HG02840 (cell line): ENCODE data around the gene ADAMTS6.
"Not testable (repeated sequence)": the region's sequence is repeated elsewhere in the genome, so short reads cannot be mapped to it uniquely, and the experiment has no call there.

Experiments
- ATAC-seq: cut with Tn5 transposase; IDR thresholded peaks from one replicate; pipeline ENCODE4 v1.9.1; 2021; ENCODE audit warnings: mild to moderate bottlenecking, moderate library complexity, moderate number of reproducible peaks; ENCODE audit not compliant: unreplicated experiment, low FRiP score

Gene ADAMTS6, protein sequence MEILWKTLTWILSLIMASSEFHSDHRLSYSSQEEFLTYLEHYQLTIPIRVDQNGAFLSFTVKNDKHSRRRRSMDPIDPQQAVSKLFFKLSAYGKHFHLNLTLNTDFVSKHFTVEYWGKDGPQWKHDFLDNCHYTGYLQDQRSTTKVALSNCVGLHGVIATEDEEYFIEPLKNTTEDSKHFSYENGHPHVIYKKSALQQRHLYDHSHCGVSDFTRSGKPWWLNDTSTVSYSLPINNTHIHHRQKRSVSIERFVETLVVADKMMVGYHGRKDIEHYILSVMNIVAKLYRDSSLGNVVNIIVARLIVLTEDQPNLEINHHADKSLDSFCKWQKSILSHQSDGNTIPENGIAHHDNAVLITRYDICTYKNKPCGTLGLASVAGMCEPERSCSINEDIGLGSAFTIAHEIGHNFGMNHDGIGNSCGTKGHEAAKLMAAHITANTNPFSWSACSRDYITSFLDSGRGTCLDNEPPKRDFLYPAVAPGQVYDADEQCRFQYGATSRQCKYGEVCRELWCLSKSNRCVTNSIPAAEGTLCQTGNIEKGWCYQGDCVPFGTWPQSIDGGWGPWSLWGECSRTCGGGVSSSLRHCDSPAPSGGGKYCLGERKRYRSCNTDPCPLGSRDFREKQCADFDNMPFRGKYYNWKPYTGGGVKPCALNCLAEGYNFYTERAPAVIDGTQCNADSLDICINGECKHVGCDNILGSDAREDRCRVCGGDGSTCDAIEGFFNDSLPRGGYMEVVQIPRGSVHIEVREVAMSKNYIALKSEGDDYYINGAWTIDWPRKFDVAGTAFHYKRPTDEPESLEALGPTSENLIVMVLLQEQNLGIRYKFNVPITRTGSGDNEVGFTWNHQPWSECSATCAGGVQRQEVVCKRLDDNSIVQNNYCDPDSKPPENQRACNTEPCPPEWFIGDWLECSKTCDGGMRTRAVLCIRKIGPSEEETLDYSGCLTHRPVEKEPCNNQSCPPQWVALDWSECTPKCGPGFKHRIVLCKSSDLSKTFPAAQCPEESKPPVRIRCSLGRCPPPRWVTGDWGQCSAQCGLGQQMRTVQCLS (N-terminal part only)

GRCh38 chr5:65481635-65482295 is at the start of gene ADAMTS6:
Gene ADAMTS6, minus strand, starts transcription at chr5:65481920. Its CDS starts 8,247 bp downstream, at chr5:65473673.
- ATAC-seq, result peak; percentile 65

- ATAC-seq, result no peak
These were observed 49.2 kb upstream of the ADAMTS6 start for GRCh38 chr5:65530904-65531303.

- ATAC-seq, result no peak
These were observed 44.0 kb upstream of the ADAMTS6 start for GRCh38 chr5:65525726-65526125.

DNA sequence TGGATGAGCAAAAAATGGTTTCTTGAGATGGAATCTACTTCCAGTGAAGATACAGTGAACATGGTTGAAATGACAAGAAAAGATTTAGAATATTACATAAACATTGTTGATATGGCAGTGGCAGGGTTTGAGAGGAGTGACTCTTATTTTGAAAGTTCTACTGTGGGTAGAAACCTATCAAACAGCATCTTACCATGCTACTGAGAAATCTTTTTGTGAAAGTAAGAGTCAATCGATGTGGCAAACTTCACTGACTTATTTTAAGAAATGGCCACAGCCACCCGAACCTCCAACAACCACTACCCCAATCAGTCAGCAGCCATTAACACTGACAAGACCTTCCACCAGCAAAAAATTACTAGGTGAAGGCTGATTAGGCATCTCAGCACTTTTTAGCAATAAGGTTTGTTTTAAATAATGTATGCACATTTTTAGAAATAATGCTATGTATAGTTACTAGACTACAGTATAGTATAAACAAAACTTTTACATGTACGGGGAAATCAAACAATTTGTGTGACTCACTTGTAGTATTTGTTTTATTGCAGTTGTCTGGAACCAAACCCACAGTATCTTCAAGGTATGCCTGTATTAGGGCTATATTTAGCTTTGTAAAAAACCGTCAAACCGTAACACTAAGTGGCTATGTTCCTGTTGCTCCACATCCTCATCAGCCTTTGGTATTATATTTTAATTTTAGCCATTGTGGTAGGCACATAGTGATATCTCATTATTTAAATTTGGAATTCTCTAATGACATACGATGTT is 30.6 kb upstream of the ADAMTS6 start:
- no peak for ATAC-seq

DNA sequence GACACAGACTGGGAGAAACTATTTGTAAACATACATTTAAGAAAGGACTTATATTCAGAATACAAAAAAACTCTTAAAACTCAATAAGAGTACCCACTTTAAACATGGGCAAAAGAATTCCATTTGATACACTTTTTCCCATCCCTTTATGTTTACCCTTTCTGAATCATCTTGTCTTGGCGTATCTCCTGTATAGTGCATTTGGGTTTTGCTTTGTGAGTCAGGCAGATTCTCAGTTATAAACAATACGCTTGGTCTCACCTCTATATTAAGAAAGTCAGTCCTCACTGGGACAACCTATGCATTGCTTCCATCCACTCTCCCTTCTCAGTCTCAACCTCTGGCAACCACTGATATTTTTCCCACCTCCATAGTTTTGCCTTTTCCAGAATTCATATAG is 27.3 kb upstream of the ADAMTS6 start:
- ATAC-seq, result no peak

GRCh38 chr5:65506961-65507360 is 25.2 kb upstream of the ADAMTS6 start:
- no peak for ATAC-seq

- ATAC-seq, result no peak
These were observed 7.4 kb upstream of the ADAMTS6 start for GRCh38 chr5:65489119-65489518.

DNA sequence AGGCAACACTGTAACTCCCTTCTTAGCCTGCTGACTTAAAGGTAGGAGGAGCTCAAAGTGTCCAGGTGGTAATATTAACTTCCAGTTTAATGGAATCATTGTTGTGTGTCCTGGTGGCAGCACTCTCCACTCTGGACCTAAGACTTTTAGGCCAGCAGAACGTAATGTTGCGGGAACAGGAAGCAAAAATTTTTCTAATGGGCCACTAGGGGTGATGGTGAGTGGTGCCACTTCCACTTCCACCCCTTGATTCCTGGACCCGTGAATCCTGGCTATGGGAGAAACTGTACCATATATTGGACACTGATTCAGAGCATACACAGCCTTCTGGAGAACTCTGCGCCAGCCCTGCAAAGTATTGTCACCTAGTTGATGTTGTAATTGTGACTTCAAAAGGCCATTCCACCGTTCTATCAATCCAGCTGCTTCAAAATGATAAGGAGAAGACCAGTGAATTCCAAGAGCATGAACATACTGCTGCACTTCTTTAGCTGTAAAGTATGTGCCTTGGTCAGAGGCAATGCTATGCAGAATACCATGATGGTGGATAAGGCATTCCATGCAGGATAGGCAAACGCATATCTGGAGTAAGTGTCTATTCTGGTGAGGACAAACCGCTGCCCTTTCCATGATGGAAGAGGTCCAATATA is 6.4 kb upstream of the ADAMTS6 start:
- not testable (repeated sequence) for ATAC-seq

GRCh38 chr5:65486803-65487202 is 5.1 kb upstream of the ADAMTS6 start:
- not testable (repeated sequence) for ATAC-seq

GRCh38 chr5:65485405-65485804 is 3.7 kb upstream of the ADAMTS6 start:
- no peak for ATAC-seq

- ATAC-seq, result peak; percentile 40
These were observed 2.0 kb upstream of the ADAMTS6 start for GRCh38 chr5:65483546-65484346.

GRCh38 chr5:65482736-65483545 is 1.2 kb upstream of the ADAMTS6 start:
- no peak for ATAC-seq

DNA sequence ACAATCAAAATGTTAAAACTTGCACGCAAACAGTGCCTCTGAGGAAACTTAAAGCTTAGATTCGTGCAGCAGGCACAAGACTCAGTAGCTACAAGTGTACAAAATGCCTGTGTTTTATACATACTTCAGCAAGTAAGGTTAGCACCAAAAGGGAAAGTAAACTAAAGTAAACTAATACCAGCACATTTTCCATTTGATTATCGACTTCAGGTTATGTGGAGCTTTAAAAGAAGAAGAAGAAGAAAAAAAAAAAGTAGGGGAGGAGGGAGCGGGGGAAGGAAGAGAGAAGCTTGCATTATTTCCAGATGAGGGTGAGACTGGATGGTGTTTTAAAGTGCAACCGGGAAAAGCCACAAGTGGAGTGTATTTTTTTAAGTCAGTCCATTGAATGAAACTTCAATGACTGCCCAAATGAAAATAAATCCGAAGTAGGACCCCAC is 596 bp upstream of the ADAMTS6 start:
- no peak for ATAC-seq

- peak; percentile 20 for ATAC-seq
These were observed 544 bp downstream of the ADAMTS6 start for GRCh38 chr5:65481171-65481581.

GRCh38 chr5:65480306-65480865 is 1.3 kb downstream of the ADAMTS6 start:
- ATAC-seq, result no peak

- no peak for ATAC-seq
These were observed 2.2 kb downstream of the ADAMTS6 start for GRCh38 chr5:65479527-65479926.

- no peak for ATAC-seq
These were observed 3.4 kb downstream of the ADAMTS6 start for GRCh38 chr5:65478336-65478735.
